ENCODE measurements around the gene AMHR2. TPM values are rescaled to one million over a fixed set of nuclear protein-coding genes. Genes with fewer than 3 reads are reported as not detected.

The AMHR2 gene
- total RNA-seq, 1 experiment from 2014 or later = not detected

- H3K27ac ChIP-seq (ENCODE audit: insufficient read length, low read depth, low read length) = no peak overlapping the region
- no peak for TF ChIP-seq CTCF (conservative IDR thresholded peaks at IDR 0.05)
These were observed 37.9 kb downstream of the AMHR2 start for GRCh38 chr12:53461591-53461990.

More at GRCh38 chr12:53461591-53461990, 37.9 kb downstream of the AMHR2 start:
- H3K36me3 Mint-ChIP-seq (ENCODE audit: insufficient read depth in 1 of 3, low read depth in 3 of 3) = peaks cover 80 to 96% (median 94%) of the 10 kb centered on the region in 3 experiments
- Histone ChIP-seq H4K20me1 (ENCODE audit: control insufficient read depth, insufficient read depth, insufficient read length) (no peaks in the 10 kb centered on the region), H3K23me2 (ENCODE audit: insufficient read length, low read depth, low read length, poor library complexity, severe bottlenecking) (no peaks in the 10 kb centered on the region), H4K91ac (ENCODE audit: insufficient read length, low read depth, low read length) (no peak overlapping the region), H2AK5ac (ENCODE audit: insufficient read length, low read length) (no peak overlapping the region), H3T11ph (ENCODE audit: low read length) (no peak overlapping the region), H3K4ac (ENCODE audit: low read depth, low read length) (no peak overlapping the region), H3K9ac (ENCODE audit: extremely low read depth, insufficient read length, low read length) (no peak overlapping the region), H3K18ac (ENCODE audit: insufficient read length, low read depth, low read length) (no peak overlapping the region), H3K23ac (ENCODE audit: insufficient read length, low read depth, low read length) (no peak overlapping the region), H4K8ac (replicated peaks; ENCODE audit: insufficient read length, low read depth, low read length) (no peak overlapping the region), H3K79me2 (ENCODE audit: insufficient read depth, low read length) (peaks cover 3% of the 10 kb centered on the region), H2BK5ac (ENCODE audit: insufficient read length, low read length) (no peak overlapping the region), H3K56ac (ENCODE audit: insufficient read length, low read depth, low read length) (no peak overlapping the region), H3K4me2 (ENCODE audit: insufficient read depth, insufficient read length, low read length) (no peak overlapping the region), H2AFZ (ENCODE audit: low read length) (no peak overlapping the region), H4K5ac (ENCODE audit: insufficient read length, low read depth, low read length) (no peak overlapping the region), H2BK120ac (ENCODE audit: low read depth, low read length, poor library complexity, severe bottlenecking) (no peak overlapping the region), H2BK12ac (ENCODE audit: insufficient read length, low read depth, low read length) (no peak overlapping the region), H3K4me1 (ENCODE audit: insufficient read depth, low read length) (no peaks in the 10 kb centered on the region), H3K79me1 (ENCODE audit: insufficient read depth, low read depth, low read length, poor library complexity, severe bottlenecking) (peaks cover 18% of the 10 kb centered on the region), H2BK20ac (ENCODE audit: low read depth, low read length, poor library complexity, severe bottlenecking) (no peak overlapping the region), H2BK15ac (ENCODE audit: low read depth, low read length) (no peak overlapping the region), H3K14ac (ENCODE audit: insufficient read depth, low read length) (no peak overlapping the region), H3K9me3 (ENCODE audit: control insufficient read depth, low read depth, low read length) (no peaks in the 10 kb centered on the region), H3K27me3 (ENCODE audit: insufficient read depth, low read length) (no peaks in the 10 kb centered on the region)
- H3K27me3 Mint-ChIP-seq (ENCODE audit: low read depth) = no peaks in the 10 kb centered on the region
- H3K9me3 Mint-ChIP-seq = no peaks in the 10 kb centered on the region
- peak overlapping the region in 1 of 3 experiments; percentile 87; a peak in 1 of 7 replicates for H3K27ac Mint-ChIP-seq
- no peak for DNase-seq
- peaks cover 48 to 71% of the 10 kb centered on the region in 2 experiments for H3K4me1 Mint-ChIP-seq
- no peak overlapping the region; a peak in 2 of 5 replicates for H3K4me3 Mint-ChIP-seq
- WGBS (ENCODE audit: extremely low coverage, insufficient read length, low lambda C conversion rate) = 100% methylated on average over 2 of the region's 8 CpGs
